IMR-90 (cell line): ENCODE data around the gene RAB9A. TPM values are rescaled to one million over a fixed set of nuclear protein-coding genes. Genes with fewer than 3 reads are reported as not detected.

ENCODE experiments used
- ATAC-seq: fragments of 200-7000 bp; cut with Tn5 transposase; 2 replicates; pipeline ENCODE4 v1.9.1; 2020; ENCODE audit warnings: low read depth, mild to moderate bottlenecking, moderate library complexity
- BruUV-seq: library from RNA; stranded (reverse); fragments of 400-500 nt; replicated peaks from 2 replicates; lab custom pipeline; 2021; lab: Mats Ljungman, UMichigan
- CTCF ChIA-PET: fragments of 300-600 bp; formaldehyde crosslinking; extraction: SDS; loops from one replicate; lab custom pipeline; 2021; ENCODE audit warnings: antibody characterized with exemption; lab: Yijun Ruan, JAX
- POLR2A ChIA-PET: fragments of 300-600 bp; sonication (Branson Sonifier 250); formaldehyde crosslinking; loops from one replicate; lab custom pipeline; 2022; ENCODE audit warnings: antibody characterized with exemption; ENCODE audit not compliant: unreplicated experiment; lab: Charles Lee
- DNase-seq: peaks from one replicate; pipeline ENCODE4 v3.0.0; 2013
- H2AFZ ChIP-seq: replicated peaks from 2 replicates; pipeline ENCODE3; 2013; ENCODE audit warnings: low read length, mild to moderate bottlenecking; ENCODE audit not compliant: poor library complexity
- H2AK5ac ChIP-seq: 2 replicates; pipeline ENCODE4 v1.6.1; 2013; ENCODE audit warnings: low read depth, low read length, inconsistent platforms
- H2AK9ac ChIP-seq: replicated peaks from 2 replicates; pipeline ENCODE3; 2013; ENCODE audit warnings: mild to moderate bottlenecking, low read depth, low read length, moderate library complexity; ENCODE audit not compliant: poor library complexity
- H2BK120ac ChIP-seq: 2 replicates; pipeline ENCODE4 v1.6.1; 2013; ENCODE audit warnings: low read depth, low read length, inconsistent platforms
- H2BK15ac ChIP-seq: 3 replicates; pipeline ENCODE4 v1.6.1; 2013; ENCODE audit warnings: low read depth, low read length, inconsistent platforms
- H2BK20ac ChIP-seq: 2 replicates; pipeline ENCODE4 v1.6.1; 2013; ENCODE audit warnings: low read depth, mild to moderate bottlenecking, inconsistent platforms, low read length, moderate library complexity
- H2BK5ac ChIP-seq: 2 replicates; pipeline ENCODE4 v1.6.1; 2013; ENCODE audit warnings: mild to moderate bottlenecking, low read depth, low read length, inconsistent platforms; ENCODE audit not compliant: poor library complexity, severe bottlenecking
- H3K14ac ChIP-seq: replicated peaks from 2 replicates; pipeline ENCODE4 v1.6.1; 2013; ENCODE audit warnings: low read depth, low read length, inconsistent platforms
- H3K18ac ChIP-seq: 2 replicates; pipeline ENCODE4 v1.6.1; 2013; ENCODE audit warnings: low read depth, low read length, control low read depth
- H3K23ac ChIP-seq: 2 replicates; pipeline ENCODE4 v1.6.1; 2013; ENCODE audit warnings: low read depth, low read length, inconsistent platforms
- H3K27ac ChIP-seq: 2 replicates; pipeline ENCODE4 v1.5.1; 2013; ENCODE audit warnings: mild to moderate bottlenecking, control low read depth, low read length; ENCODE audit not compliant: insufficient read depth
- H3K27me3 ChIP-seq: 2 replicates; pipeline ENCODE4 v1.6.1; 2013; ENCODE audit warnings: low read length; ENCODE audit not compliant: control insufficient read depth, insufficient read depth
- H3K36me3 ChIP-seq: 2 replicates; pipeline ENCODE4 v1.6.1; 2013; ENCODE audit warnings: low read length, mixed read lengths; ENCODE audit not compliant: control insufficient read depth, insufficient read depth
- H3K4ac ChIP-seq: 2 replicates; pipeline ENCODE4 v1.6.1; 2013; ENCODE audit warnings: low read depth, low read length, inconsistent platforms
- H3K4me1 ChIP-seq: 2 replicates; pipeline ENCODE4 v1.6.1; 2013; ENCODE audit warnings: low read length, mixed read lengths; ENCODE audit not compliant: control insufficient read depth, insufficient read depth
- H3K4me2 ChIP-seq: 2 replicates; pipeline ENCODE4 v1.6.1; 2013; ENCODE audit warnings: low read depth, mild to moderate bottlenecking, control low read depth, low read length, moderate library complexity
- H3K4me3 ChIP-seq: 2 replicates; pipeline ENCODE4 v1.5.1; 2013; ENCODE audit warnings: low read depth, mild to moderate bottlenecking, control low read depth, low read length, moderate library complexity; ENCODE audit not compliant: insufficient read depth
- H3K56ac ChIP-seq: 2 replicates; pipeline ENCODE4 v1.6.1; 2013; ENCODE audit warnings: low read length, inconsistent platforms; ENCODE audit not compliant: insufficient read depth; ENCODE audit errors: extremely low read depth
- H3K79me1 ChIP-seq, 2 experiments: 2 replicates each; pipeline ENCODE4 v1.6.1; 2013; ENCODE audit warnings: low read length in 2 of 2, inconsistent platforms in 1 of 2, low read depth in 1 of 2
- H3K9ac ChIP-seq: 2 replicates; pipeline ENCODE4 v1.6.1; 2013; ENCODE audit warnings: low read depth, low read length, control low read depth
- H3K9me1 ChIP-seq: 2 replicates; pipeline ENCODE4 v1.6.1; 2013; ENCODE audit warnings: low read length, inconsistent platforms; ENCODE audit not compliant: insufficient read depth
- H3K9me3 ChIP-seq: 2 replicates; pipeline ENCODE4 v1.6.1; 2013; ENCODE audit warnings: low read length; ENCODE audit not compliant: control insufficient read depth, insufficient read depth
- H4K20me1 ChIP-seq: 2 replicates; pipeline ENCODE4 v1.6.1; 2013; ENCODE audit warnings: low read length, inconsistent platforms; ENCODE audit not compliant: insufficient read depth
- H4K5ac ChIP-seq: 2 replicates; pipeline ENCODE4 v1.6.1; 2013; ENCODE audit warnings: mild to moderate bottlenecking, low read depth, low read length, control low read depth
- H4K8ac ChIP-seq, 2 experiments: 2 replicates each; pipeline ENCODE4 v1.6.1; 2013; ENCODE audit warnings: low read depth in 2 of 2, low read length in 2 of 2, control low read depth in 1 of 2, inconsistent platforms in 1 of 2
- H4K91ac ChIP-seq: 2 replicates; pipeline ENCODE4 v1.6.1; 2013; ENCODE audit warnings: low read depth, low read length, inconsistent platforms; ENCODE audit not compliant: insufficient read depth
- CEBPB ChIP-seq: IDR thresholded peaks from 2 replicates; pipeline ENCODE4 v1.6.1; 2012; ENCODE audit warnings: low read depth, low read length, improper control_type of control experiment
- CHD1 ChIP-seq: IDR thresholded peaks from 2 replicates; pipeline ENCODE4 v1.6.1; 2012; ENCODE audit warnings: low read depth, low read length, improper control_type of control experiment
- CTCF ChIP-seq: conservative IDR thresholded peaks from 2 replicates; pipeline ENCODE4 v1.5.1; 2012; ENCODE audit warnings: mild to moderate bottlenecking, low read depth, low read length, improper control_type of control experiment
- ELK1 ChIP-seq: fragments of 150-350 bp; IDR thresholded peaks from 2 replicates; pipeline ENCODE4 v1.6.1; 2016; ENCODE audit warnings: low read depth, mild to moderate bottlenecking, low read length, moderate library complexity, borderline replicate concordance
- MAFK ChIP-seq: IDR thresholded peaks from 2 replicates; pipeline ENCODE4 v1.6.1; 2012; ENCODE audit warnings: low read depth, low read length, improper control_type of control experiment
- POLR2A ChIP-seq: IDR thresholded peaks from 2 replicates; pipeline ENCODE4 v1.6.1; 2012; ENCODE audit warnings: mild to moderate bottlenecking, low read depth, low read length
- RAD21 ChIP-seq: IDR thresholded peaks from 2 replicates; pipeline ENCODE4 v1.6.1; 2012; ENCODE audit warnings: low read length, improper control_type of control experiment
- RFX5 ChIP-seq: IDR thresholded peaks from 2 replicates; pipeline ENCODE4 v1.8.0; 2012; ENCODE audit warnings: low read depth, mild to moderate bottlenecking, low read length, moderate library complexity
- SMC3 ChIP-seq: fragments of 150-350 bp; IDR thresholded peaks from 2 replicates; pipeline ENCODE4 v1.6.1; 2016; ENCODE audit warnings: low read depth, mild to moderate bottlenecking, antibody characterized with exemption, low read length, moderate library complexity
- USF2 ChIP-seq: fragments of 150-350 bp; IDR thresholded peaks from 2 replicates; pipeline ENCODE4 v1.6.1; 2017; ENCODE audit warnings: mild to moderate bottlenecking, antibody characterized with exemption, low read length, low read depth
- WGBS, 2 experiments: methylation state at CpG; one replicate each; pipeline versions ENCODE4 v1.1.5 to v1.1.7; 2013; ENCODE audit warnings: missing lambda C conversion rate in 2 of 2; ENCODE audit not compliant: insufficient read length in 1 of 2; ENCODE audit errors: extremely low coverage in 2 of 2; 5-methylcytosine and 5-hydroxymethylcytosine counted together
- dilution Hi-C: fragments of 300-500 bp; cut with HindIII; formaldehyde crosslinking; loops from one replicate; pipeline ENCODE4 v1.14.3; 2018; ENCODE audit warnings: low sequenced_read_pairs; ENCODE audit not compliant: unreplicated experiment
- in situ Hi-C: fragments of 300-500 bp; cut with MboI; formaldehyde crosslinking; loops from 3 replicates; pipeline ENCODE4 v1.14.3; 2019; ENCODE audit warnings: low sequenced_read_pairs, inconsistent platforms, mixed read lengths
- intact Hi-C: fragments of 100-400 bp; cut with micrococcal nuclease; formaldehyde crosslinking; loops from 2 replicates; pipeline ENCODE4 v1.10.0; 2022
- polyA plus RNA-seq, 3 experiments: library from polyadenylated mRNA; depleted of rRNA; stranded (reverse); fragments of >200 nt; gene quantifications; 2 replicates each; pipeline ENCODE4 v1.2.3, GENCODE V29; 2012; ENCODE audit warnings: low replicate concordance in 1 of 3
- total RNA-seq: library from RNA; depleted of rRNA; stranded (reverse); fragments of >200 nt; gene quantifications from 2 replicates; pipeline ENCODE4 v1.2.3, GENCODE V29; 2012

RAB9A gene
- total and polyA plus RNA-seq, 2 of the 4 experiments (the other 2 are of a cell fraction) = 15.8 to 22.3 TPM

GRCh38 chrX:13721371-13721770 is 32.4 kb downstream of the RAB9A start:
- H3K27ac ChIP-seq = peak overlapping the region; percentile 91; the same call in 1 of the 2 replicates
- H4K91ac ChIP-seq = peak overlapping the region; percentile 49
- peaks cover 29 to 53% of the 10 kb centered on the region in 2 experiments for H3K79me1 ChIP-seq
- H2BK5ac ChIP-seq = peak overlapping the region; percentile 87
- CTCF ChIA-PET = interaction anchor here (0.6 kb wide), 1 partner anchor 328 kb away, joined by 5 read pairs; no protein-coding TSS in a partner anchor
- peak overlapping the region; percentile 9; the same call in 1 of the 2 replicates for H2AK5ac ChIP-seq
- POLR2A ChIA-PET = interaction anchor here (0.5 to 0.9 kb wide), 3 partner anchors 13 to 460 kb away, joined by 3 to 8 read pairs (median 5); partner anchors contain the start of gene OFD1
- intact Hi-C loops = loop anchor here (2.0 kb wide), 1 partner anchor 33 kb away; the partner anchor contains the start of gene RAB9A
- peak overlapping the region; percentile 12; the same call in 1 of the 2 replicates for H3K56ac ChIP-seq
- 0 out of 2 replicates have a peak overlapping the region, but pooled peaks have one; percentile 3 for H3K23ac ChIP-seq
- H3K27me3 ChIP-seq = no peaks in the 10 kb centered on the region
- H3K9ac ChIP-seq = no peak overlapping the region; the same call in 1 of the 2 replicates
- peak overlapping the region; percentile 3; the same call in 1 of the 2 replicates for H3K14ac ChIP-seq
- H3K9me1 ChIP-seq = peaks cover 16% of the 10 kb centered on the region
- TF ChIP-seq USF2 = no peak
- TF ChIP-seq CHD1 = no peak
- TF ChIP-seq RAD21 = no peak
- TF ChIP-seq CTCF = no peak
- no peak for TF ChIP-seq ELK1
- no peak for TF ChIP-seq SMC3
- no peak for TF ChIP-seq RFX5
- TF ChIP-seq CEBPB = no peak
- no peak for TF ChIP-seq POLR2A
- TF ChIP-seq MAFK = no peak
- H2BK20ac ChIP-seq = peak overlapping the region; percentile 2; the same call in 1 of the 2 replicates
- dilution Hi-C loops = no loop called here
- H2AFZ ChIP-seq = no peak overlapping the region
- no peak overlapping the region for H2AK9ac ChIP-seq
- H3K4ac ChIP-seq = peak overlapping the region; percentile 22; the same call in 1 of the 2 replicates
- peak overlapping the region; percentile 8 to 18; a peak in 2 of 4 replicates for H4K8ac ChIP-seq
- ATAC-seq = peak; percentile 5
- in situ Hi-C loops = no loop called here
- WGBS, 2 experiments = no CpG with 5 or more reads among the region's 4 CpGs
- peak; percentile 46 for DNase-seq
- H3K18ac ChIP-seq = peak overlapping the region; percentile 98
- H3K9me3 ChIP-seq = no peaks in the 10 kb centered on the region
- H4K20me1 ChIP-seq = peaks cover 23% of the 10 kb centered on the region
- peak overlapping the region; percentile 40 for H2BK15ac ChIP-seq
- peak overlapping the region; percentile 74 for H3K4me2 ChIP-seq
- H3K4me3 ChIP-seq = no peak overlapping the region
- H3K36me3 ChIP-seq = peaks cover 16% of the 10 kb centered on the region
- H3K4me1 ChIP-seq = peaks cover 18% of the 10 kb centered on the region
- H4K5ac ChIP-seq = peak overlapping the region; percentile 61
- H2BK120ac ChIP-seq = peak overlapping the region; percentile 33
- BruUV-seq = no TSS peak
